ENCODE results near the gene ICAM5.

- TF ChIP-seq ESRRA (IDR thresholded peaks at IDR 0.05; ENCODE audit: borderline replicate concordance, low read depth): no peak
- TF ChIP-seq CTCF (IDR thresholded peaks at IDR 0.05 in 2 of 3, conservative IDR thresholded peaks at IDR 0.05 in 1 of 3; ENCODE audit: insufficient read depth in 2 of 3, low read depth in 1 of 3, low read length in 3 of 3): no peak
- no peak for TF ChIP-seq ZZZ3 (IDR thresholded peaks at IDR 0.05)
- TF ChIP-seq MGA (IDR thresholded peaks at IDR 0.05): no peak
- TF ChIP-seq MYC (IDR thresholded peaks at IDR 0.05; ENCODE audit: low read depth, low read length): no peak
- TF ChIP-seq MYC (CRISPR knock-in tag; IDR thresholded peaks at IDR 0.05; ENCODE audit: borderline replicate concordance, low read depth): no peak
- no peak for TF ChIP-seq ZNF253 (CRISPR knock-in tag; conservative IDR thresholded peaks at IDR 0.05)
- no peak for TF ChIP-seq ATF1 (CRISPR knock-in tag; IDR thresholded peaks at IDR 0.05)
- TF ChIP-seq ATF1 (tag; IDR thresholded peaks at IDR 0.05): no peak
- no peak for TF ChIP-seq CBFA2T2 (conservative IDR thresholded peaks at IDR 0.05)
Observed at GRCh38 chr19:10339977-10340376, 50.2 kb downstream of the ICAM5 start.

Measured in K562 (cell line).